SU-DHL-6 (cell line): ENCODE data around the gene HLA-B.

Experiments
- H2AFZ ChIP-seq: fragments of 200-600 bp; sonication (generic); 2 replicates; pipeline ENCODE4 v1.6.1; 2014; ENCODE audit warnings: low read depth, mild to moderate bottlenecking, moderate library complexity, mixed read lengths, antibody characterized with exemption, low read length; ENCODE audit not compliant: severe bottlenecking
- H3F3A ChIP-seq: fragments of 200-600 bp; shearing (Covaris generic); 2 replicates; pipeline ENCODE4 v1.6.0; 2016; ENCODE audit warnings: antibody characterized with exemption, mild to moderate bottlenecking; ENCODE audit not compliant: insufficient read depth
- H3K27ac ChIP-seq: fragments of 200-600 bp; sonication (generic); 2 replicates; pipeline ENCODE4 v1.5.1; 2016; ENCODE audit warnings: low read depth, mild to moderate bottlenecking, low read length, moderate library complexity, mixed read lengths
- H3K27me3 ChIP-seq: fragments of 200-600 bp; sonication (generic), shearing (Covaris generic); 2 replicates; pipeline ENCODE4 v1.6.0; 2014; ENCODE audit warnings: mild to moderate bottlenecking, low read length
- H3K36me3 ChIP-seq: fragments of 200-600 bp; sonication (generic); 2 replicates; pipeline ENCODE4 v1.6.1; 2014; ENCODE audit warnings: mild to moderate bottlenecking, low read length, mixed read lengths
- H3K4me2 ChIP-seq: fragments of 300-600, 200-600 bp; shearing (Covaris generic), sonication (generic); 2 replicates; pipeline ENCODE4 v1.6.0; 2014; ENCODE audit warnings: low read length, low read depth, mild to moderate bottlenecking; ENCODE audit not compliant: poor library complexity, severe bottlenecking
- H3K4me3 ChIP-seq: fragments of 200-600 bp; sonication (generic); 2 replicates; pipeline ENCODE4 v1.5.1; 2014; ENCODE audit warnings: antibody characterized with exemption, low read length, mild to moderate bottlenecking, mixed read lengths; ENCODE audit not compliant: insufficient read depth, poor library complexity, severe bottlenecking
- H3K79me2 ChIP-seq: fragments of 200-600 bp; sonication (generic); 2 replicates; pipeline ENCODE4 v1.6.1; 2014; ENCODE audit warnings: mild to moderate bottlenecking, low read length, moderate library complexity; ENCODE audit not compliant: insufficient read depth
- H3K9ac ChIP-seq: fragments of 200-600 bp; sonication (generic); 2 replicates; pipeline ENCODE4 v1.7.0; 2014; ENCODE audit warnings: mild to moderate bottlenecking, low read length
- H3K9me2 ChIP-seq: fragments of 200-600 bp; sonication (generic); replicated peaks from 2 replicates; pipeline ENCODE4 v1.6.1; 2014; ENCODE audit warnings: low read length; ENCODE audit not compliant: insufficient read depth
- H3K9me3 ChIP-seq: fragments of 200-600 bp; sonication (generic); 2 replicates; pipeline ENCODE4 v1.6.1; 2014; ENCODE audit warnings: low read length, mixed read lengths; ENCODE audit not compliant: insufficient read depth
- H4K20me1 ChIP-seq: fragments of 200-600 bp; sonication (generic); 2 replicates; pipeline ENCODE4 v1.6.1; 2014; ENCODE audit warnings: low read depth, mild to moderate bottlenecking, antibody characterized with exemption, low read length, moderate library complexity, mixed read lengths
- EZH2phosphoT487 ChIP-seq: fragments of 200-600 bp; sonication (generic), shearing (Covaris generic); conservative IDR thresholded peaks from 2 replicates; pipeline ENCODE4 v1.6.1; 2018; ENCODE audit warnings: mild to moderate bottlenecking, antibody characterized with exemption, low read length, moderate library complexity, mixed read lengths
- TF ChIP-seq, protein P1 (sequence below): fragments of 200-600 bp; sonication (generic); IDR thresholded peaks from one replicate; pipeline ENCODE4 v1.5.1; 2017; ENCODE audit warnings: antibody characterized with exemption, mild to moderate bottlenecking, low read length, moderate library complexity; ENCODE audit not compliant: insufficient read depth, poor library complexity, severe bottlenecking

The HLA-B gene

DNA sequence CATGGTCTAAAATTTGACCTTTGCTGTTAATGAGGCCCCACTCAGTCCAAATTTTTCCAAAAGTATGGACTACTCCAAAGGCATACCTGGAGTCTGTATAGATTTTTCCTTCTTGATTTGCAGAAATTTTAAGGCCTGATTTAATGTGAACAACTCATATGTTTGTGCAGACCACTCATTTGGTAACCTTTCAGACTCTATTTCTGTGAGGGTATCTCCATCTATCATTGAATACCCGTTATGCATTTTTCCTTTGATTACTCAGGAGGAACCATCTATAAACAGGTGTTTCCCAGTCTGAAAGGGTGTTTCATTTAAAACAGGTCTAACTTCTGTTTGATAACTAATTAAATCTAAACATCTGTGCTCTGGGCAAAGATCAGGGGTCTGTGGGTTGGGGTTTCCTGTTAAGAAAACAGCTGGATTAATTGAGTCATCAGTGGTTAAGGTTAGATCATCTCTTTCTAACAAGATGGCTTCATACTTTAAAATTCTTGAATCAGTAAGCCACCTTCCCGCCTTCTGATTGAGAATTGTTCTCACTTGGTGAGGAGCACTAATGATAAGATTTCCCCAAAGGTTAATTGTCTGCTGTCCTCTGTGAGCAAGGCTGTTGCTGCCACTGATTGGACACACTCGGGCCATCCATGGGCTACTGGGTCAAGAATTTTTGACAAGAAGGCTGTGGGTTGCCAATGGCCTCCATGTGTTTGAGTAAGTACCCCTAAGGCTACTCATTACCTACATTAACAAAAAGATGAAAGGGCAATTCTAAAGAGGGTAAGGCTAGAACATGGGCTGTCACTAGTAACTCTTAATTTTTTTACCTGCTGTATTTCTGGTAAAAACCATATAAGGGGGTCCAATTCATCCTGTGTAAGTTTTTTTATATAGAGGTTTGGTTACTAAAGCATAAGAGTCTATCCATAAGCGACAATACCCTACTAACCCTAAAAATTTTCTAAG lies 24.1 kb downstream of the HLA-B start:
- no peak overlapping the region for H3K9ac ChIP-seq
- H3K36me3 ChIP-seq = no peaks in the 10 kb centered on the region; the same call in 1 of the 2 replicates
- no peaks in the 10 kb centered on the region for H3K9me2 ChIP-seq
- no peak overlapping the region for H2AFZ ChIP-seq
- no peaks in the 10 kb centered on the region for H4K20me1 ChIP-seq
- H3K79me2 ChIP-seq = no peaks in the 10 kb centered on the region
- TF ChIP-seq EZH2phosphoT487 = no peak
- TF ChIP-seq, protein P1, sequence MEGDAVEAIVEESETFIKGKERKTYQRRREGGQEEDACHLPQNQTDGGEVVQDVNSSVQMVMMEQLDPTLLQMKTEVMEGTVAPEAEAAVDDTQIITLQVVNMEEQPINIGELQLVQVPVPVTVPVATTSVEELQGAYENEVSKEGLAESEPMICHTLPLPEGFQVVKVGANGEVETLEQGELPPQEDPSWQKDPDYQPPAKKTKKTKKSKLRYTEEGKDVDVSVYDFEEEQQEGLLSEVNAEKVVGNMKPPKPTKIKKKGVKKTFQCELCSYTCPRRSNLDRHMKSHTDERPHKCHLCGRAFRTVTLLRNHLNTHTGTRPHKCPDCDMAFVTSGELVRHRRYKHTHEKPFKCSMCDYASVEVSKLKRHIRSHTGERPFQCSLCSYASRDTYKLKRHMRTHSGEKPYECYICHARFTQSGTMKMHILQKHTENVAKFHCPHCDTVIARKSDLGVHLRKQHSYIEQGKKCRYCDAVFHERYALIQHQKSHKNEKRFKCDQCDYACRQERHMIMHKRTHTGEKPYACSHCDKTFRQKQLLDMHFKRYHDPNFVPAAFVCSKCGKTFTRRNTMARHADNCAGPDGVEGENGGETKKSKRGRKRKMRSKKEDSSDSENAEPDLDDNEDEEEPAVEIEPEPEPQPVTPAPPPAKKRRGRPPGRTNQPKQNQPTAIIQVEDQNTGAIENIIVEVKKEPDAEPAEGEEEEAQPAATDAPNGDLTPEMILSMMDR = no peak
- H3K4me3 ChIP-seq = no peak overlapping the region
- peaks cover 31% of the 10 kb centered on the region for H3K9me3 ChIP-seq
- no peak overlapping the region for H3K27ac ChIP-seq
- H3F3A ChIP-seq = no peaks in the 10 kb centered on the region
- 0 out of 2 replicates have a peak, but pooled peaks cover 3% of the 10 kb centered on the region for H3K27me3 ChIP-seq
- H3K4me2 ChIP-seq = no peak overlapping the region

DNA sequence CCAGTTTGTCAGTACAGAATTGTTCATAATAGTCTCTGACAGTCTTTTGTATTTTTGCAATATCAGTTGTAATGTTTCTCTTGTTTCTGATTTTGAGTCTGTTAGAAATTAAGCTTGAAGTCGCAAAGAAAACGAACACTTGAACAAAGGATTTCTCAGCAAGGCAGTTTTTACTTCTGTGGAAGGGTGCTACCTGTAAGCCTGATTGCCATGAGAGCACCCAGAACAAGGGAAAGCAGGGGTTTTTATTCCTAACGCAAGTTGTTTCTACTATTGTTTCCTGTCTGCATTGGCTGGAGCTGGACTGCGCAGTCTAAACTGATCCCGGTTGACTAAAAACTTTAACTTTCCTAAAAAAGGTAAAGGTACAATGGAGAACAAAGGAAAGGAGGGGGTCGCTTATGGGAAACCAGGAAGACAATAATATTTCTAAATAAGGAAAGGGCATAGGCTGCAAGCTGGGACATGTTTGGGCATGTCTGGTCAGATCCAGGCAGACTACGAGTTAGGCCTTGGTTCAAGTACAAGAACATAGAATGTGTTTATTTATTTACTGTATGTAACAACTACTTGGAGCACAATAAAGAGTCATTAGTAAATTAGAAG lies 28.5 kb downstream of the HLA-B start:
- TF ChIP-seq, protein P1 = no peak
- TF ChIP-seq EZH2phosphoT487 = no peak
- no peak overlapping the region for H3K4me3 ChIP-seq
- no peak overlapping the region for H3K4me2 ChIP-seq
- no peaks in the 10 kb centered on the region for H3K36me3 ChIP-seq
- H3F3A ChIP-seq = no peaks in the 10 kb centered on the region
- no peaks in the 10 kb centered on the region for H4K20me1 ChIP-seq
- no peak overlapping the region for H2AFZ ChIP-seq
- H3K9me3 ChIP-seq = peaks cover 6% of the 10 kb centered on the region; the same call in 1 of the 2 replicates
- H3K9ac ChIP-seq = no peak overlapping the region
- H3K27ac ChIP-seq = no peak overlapping the region
- no peaks in the 10 kb centered on the region for H3K9me2 ChIP-seq
- H3K27me3 ChIP-seq = 0 out of 2 replicates have a peak, but pooled peaks cover 3% of the 10 kb centered on the region
- H3K79me2 ChIP-seq = no peaks in the 10 kb centered on the region

DNA sequence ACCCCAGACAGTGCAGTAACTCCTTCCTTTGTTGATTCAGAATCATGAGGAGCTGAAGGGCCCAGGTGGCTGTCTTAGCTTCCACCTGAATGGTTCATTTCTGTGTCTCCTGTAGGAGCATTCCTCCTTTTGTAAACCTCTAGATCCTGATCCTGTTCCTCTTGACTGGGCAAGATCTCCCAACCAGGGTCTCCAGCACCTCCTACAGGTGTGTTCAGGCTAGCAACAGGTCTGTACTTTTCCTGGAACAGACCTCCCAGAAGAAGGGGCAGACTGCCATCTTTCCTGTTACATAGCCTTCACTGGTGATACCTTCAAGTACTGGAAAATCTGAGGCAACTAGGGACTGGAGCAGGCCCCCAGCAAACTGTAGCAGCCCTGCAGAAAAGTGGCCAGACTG lies 35.2 kb downstream of the HLA-B start:
- no peaks in the 10 kb centered on the region for H3F3A ChIP-seq
- H3K9me3 ChIP-seq = no peaks in the 10 kb centered on the region
- no peak overlapping the region for H3K4me3 ChIP-seq
- no peaks in the 10 kb centered on the region for H3K79me2 ChIP-seq
- no peaks in the 10 kb centered on the region for H3K27me3 ChIP-seq
- no peaks in the 10 kb centered on the region for H3K9me2 ChIP-seq
- no peak overlapping the region for H2AFZ ChIP-seq
- no peak for TF ChIP-seq EZH2phosphoT487
- TF ChIP-seq, protein P1 = no peak
- no peaks in the 10 kb centered on the region for H4K20me1 ChIP-seq
- no peak overlapping the region for H3K9ac ChIP-seq
- no peak overlapping the region for H3K4me2 ChIP-seq
- no peaks in the 10 kb centered on the region for H3K36me3 ChIP-seq
- no peak overlapping the region for H3K27ac ChIP-seq
